A549 (cell line): Measurements from ENCODE around the gene TGFBI. TPM values are rescaled to one million over a fixed set of nuclear protein-coding genes. Genes with fewer than 3 reads are reported as not detected.

Experiments used
- ATAC-seq, 2 experiments: fragments of 200-7000 bp in 1 of 2; fragments of >200 bp in 1 of 2; cut with Nextera tagmentation in 1 of 2; cut with Tn5 transposase in 1 of 2; 3 replicates each; pipeline versions ENCODE4 v1.8.0 to v1.9.1; 2018 to 2020; ENCODE audit warnings: mild to moderate bottlenecking in 1 of 2, moderate library complexity in 1 of 2
- CTCF ChIA-PET: fragments of 300-600 bp; sonication (Branson Sonifier 250); formaldehyde crosslinking; extraction: SDS; loops from one replicate; lab custom pipeline; 2021; ENCODE audit warnings: antibody characterized with exemption, inconsistent platforms; lab: Yijun Ruan, JAX
- POLR2A ChIA-PET: fragments of 350-600 bp; formaldehyde crosslinking; extraction: SDS; loops from one replicate; lab custom pipeline; 2021; ENCODE audit warnings: antibody characterized with exemption, inconsistent platforms; lab: Yijun Ruan, JAX
- DNase-seq, 2 experiments: peaks; one replicate each; pipeline versions ENCODE4 v3.0.0 to v3.0.0-alpha.2; 2011 to 2016; ENCODE audit warnings: low read depth in 1 of 2, low spot score in 1 of 2
- FAIRE-seq: peaks from 2 replicates; lab custom pipeline; 2011; peaks lifted over from hg19 to GRCh38; lab: Jason Lieb, UNC
- H3K27ac ChIP-seq, 2 experiments: fragments of >200 bp; sonication (Bioruptor Twin); formaldehyde crosslinking; 3 replicates each; pipeline ENCODE4 v1.5.1; 2016 to 2017
- H3K4me1 ChIP-seq: fragments of >200 bp; sonication (Bioruptor Twin); formaldehyde crosslinking; 3 replicates; pipeline ENCODE4 v1.6.1; 2016
- H3K4me2 ChIP-seq: fragments of >200 bp; sonication (Bioruptor Twin); formaldehyde crosslinking; 3 replicates; pipeline ENCODE4 v1.6.1; 2016
- H3K4me3 ChIP-seq: fragments of >200 bp; sonication (Bioruptor Twin); formaldehyde crosslinking; 3 replicates; pipeline ENCODE4 v1.5.1; 2016
- H3K9me3 ChIP-seq: fragments of >200 bp; sonication (Bioruptor Twin); formaldehyde crosslinking; 3 replicates; pipeline ENCODE4 v1.6.1; 2016
- CBX2 ChIP-seq: fragments of 200-600 bp; sonication (generic); IDR thresholded peaks from 2 replicates; pipeline ENCODE4 v1.6.1; 2016; ENCODE audit warnings: low read depth, mild to moderate bottlenecking, borderline replicate concordance
- CEBPB ChIP-seq, 2 experiments: fragments of >200 bp in 1 of 2; sonication (Bioruptor Twin) in 1 of 2; formaldehyde crosslinking in 1 of 2; IDR thresholded peaks; 2 replicates each; pipeline ENCODE4 v1.6.1; 2012 to 2016
- CHD4 ChIP-seq: fragments of 200-600 bp; sonication (generic); IDR thresholded peaks from 2 replicates; pipeline ENCODE4 v1.6.1; 2016; ENCODE audit warnings: antibody characterized with exemption, mild to moderate bottlenecking, borderline replicate concordance
- CTCF ChIP-seq: fragments of >200 bp; sonication (Bioruptor Twin); formaldehyde crosslinking; IDR thresholded peaks from 3 replicates; pipeline ENCODE4 v1.5.1; 2016
- EHMT2 ChIP-seq: fragments of 200-600 bp; sonication (generic); IDR thresholded peaks from 2 replicates; pipeline ENCODE4 v1.6.1; 2016; ENCODE audit warnings: antibody characterized with exemption, low read depth, mild to moderate bottlenecking, moderate library complexity
- ESRRA ChIP-seq: fragments of 150-350 bp; IDR thresholded peaks from 2 replicates; pipeline ENCODE4 v1.6.1; 2014; ENCODE audit warnings: mild to moderate bottlenecking, low read length, borderline replicate concordance
- FOSB ChIP-seq: fragments of 250-450 bp; sonication (Bioruptor Pico); IDR thresholded peaks from 2 replicates; pipeline ENCODE4 v1.5.0; 2020; ENCODE audit warnings: mild to moderate bottlenecking, moderate library complexity
- FOSL2 ChIP-seq, 2 experiments: fragments of 450-650 bp in 1 of 2; fragments of >200 bp in 1 of 2; sonication (Bioruptor Twin) in 1 of 2; formaldehyde crosslinking; IDR thresholded peaks; 2 replicates each; pipeline versions ENCODE4 v1.5.0 to v1.6.1; 2016 to 2020; ENCODE audit warnings: mild to moderate bottlenecking in 1 of 2, moderate library complexity in 1 of 2
- FOXS1 ChIP-seq: fragments of 250-450 bp; sonication (Bioruptor Pico); IDR thresholded peaks from 2 replicates; pipeline ENCODE4 v1.5.0; 2020; ENCODE audit warnings: mild to moderate bottlenecking, moderate library complexity
- HES2 ChIP-seq: fragments of >200 bp; sonication (Bioruptor Twin); formaldehyde crosslinking; IDR thresholded peaks from 2 replicates; pipeline ENCODE4 v1.6.1; 2016
- HEYL ChIP-seq: fragments of 250-450 bp; sonication (Bioruptor Pico); IDR thresholded peaks from 2 replicates; pipeline ENCODE4 v1.8.0; 2021; ENCODE audit warnings: mild to moderate bottlenecking, moderate library complexity
- HOXA7 ChIP-seq: fragments of 250-450 bp; sonication (Bioruptor Pico); IDR thresholded peaks from 2 replicates; pipeline ENCODE4 v1.5.0; 2020; ENCODE audit warnings: mild to moderate bottlenecking, moderate library complexity
- HOXB13 ChIP-seq: fragments of 250-450 bp; sonication (Bioruptor Pico); IDR thresholded peaks from 2 replicates; pipeline ENCODE4 v1.5.0; 2020; ENCODE audit warnings: low read depth, mild to moderate bottlenecking, moderate library complexity
- HOXB5 ChIP-seq: fragments of 250-450 bp; sonication (Bioruptor Pico); IDR thresholded peaks from 2 replicates; pipeline ENCODE4 v1.5.0; 2020; ENCODE audit warnings: mild to moderate bottlenecking, moderate library complexity
- JUN ChIP-seq, 2 experiments: fragments of >200 bp; sonication (Bioruptor Twin); formaldehyde crosslinking; IDR thresholded peaks; 2 replicates in 1 of 2; 3 replicates in 1 of 2; pipeline ENCODE4 v1.6.1; 2016 to 2017
- JUNB ChIP-seq: fragments of >200 bp; sonication (Bioruptor Twin); formaldehyde crosslinking; IDR thresholded peaks from 2 replicates; pipeline ENCODE4 v1.6.1; 2016
- KDM1A ChIP-seq: fragments of 200-600 bp; sonication (generic); IDR thresholded peaks from 2 replicates; pipeline ENCODE4 v1.6.1; 2016; ENCODE audit warnings: low read depth, mild to moderate bottlenecking
- KDM5A ChIP-seq: fragments of 200-600 bp; sonication (generic); IDR thresholded peaks from 2 replicates; pipeline ENCODE4 v1.6.1; 2016; ENCODE audit warnings: antibody characterized with exemption, mild to moderate bottlenecking
- MAFK ChIP-seq: fragments of 450-650 bp; IDR thresholded peaks from 2 replicates; pipeline ENCODE4 v1.6.1; 2014; ENCODE audit not compliant: partially characterized antibody
- MYC ChIP-seq: IDR thresholded peaks from 2 replicates; pipeline ENCODE4 v1.6.1; 2012; ENCODE audit warnings: mild to moderate bottlenecking, inconsistent platforms, low read length, improper control_type of control experiment, borderline replicate concordance
- NFE2L2 ChIP-seq: fragments of 150-350 bp; conservative IDR thresholded peaks from 2 replicates; pipeline ENCODE4 v1.6.1; 2014; ENCODE audit warnings: low read length
- NPAS2 ChIP-seq: fragments of 250-450 bp; sonication (Bioruptor Pico); IDR thresholded peaks from 2 replicates; pipeline ENCODE4 v1.8.0; 2022; ENCODE audit warnings: mild to moderate bottlenecking, moderate library complexity, borderline replicate concordance
- PHF8 ChIP-seq: fragments of 200-600 bp; sonication (generic); IDR thresholded peaks from 2 replicates; pipeline ENCODE4 v1.6.1; 2016; ENCODE audit warnings: low read depth, mild to moderate bottlenecking, antibody characterized with exemption, moderate library complexity, borderline replicate concordance
- POLR2A ChIP-seq: IDR thresholded peaks from 2 replicates; pipeline ENCODE4 v1.6.1; 2012; ENCODE audit warnings: mild to moderate bottlenecking, low read length
- POLR2AphosphoS2 ChIP-seq: conservative IDR thresholded peaks from 2 replicates; pipeline ENCODE4 v1.6.1; 2012; ENCODE audit warnings: low read length, improper control_type of control experiment, inconsistent platforms
- RFX5 ChIP-seq: fragments of 450-650 bp; IDR thresholded peaks from 2 replicates; pipeline ENCODE4 v1.7.1; 2014; ENCODE audit warnings: antibody characterized with exemption, mild to moderate bottlenecking, moderate library complexity
- RNF2 ChIP-seq: fragments of 200-600 bp; sonication (generic); IDR thresholded peaks from 2 replicates; pipeline ENCODE4 v1.6.1; 2016; ENCODE audit warnings: low read depth, mild to moderate bottlenecking, antibody characterized with exemption, moderate library complexity, borderline replicate concordance
- SMC3 ChIP-seq: fragments of >200 bp; sonication (Bioruptor Twin); formaldehyde crosslinking; IDR thresholded peaks from 3 replicates; pipeline ENCODE4 v1.6.1; 2018; ENCODE audit warnings: inconsistent platforms
- TP53 ChIP-seq: fragments of 250-450 bp; sonication (Bioruptor Pico); IDR thresholded peaks from 2 replicates; pipeline ENCODE4 v1.5.0; 2021; ENCODE audit warnings: mild to moderate bottlenecking, moderate library complexity
- USF2 ChIP-seq: fragments of 450-650 bp; IDR thresholded peaks from 2 replicates; pipeline ENCODE4 v1.6.1; 2014; ENCODE audit warnings: antibody characterized with exemption
- ZFP36 ChIP-seq: fragments of 450-650 bp; IDR thresholded peaks from 2 replicates; pipeline ENCODE4 v1.6.1; 2014; ENCODE audit warnings: borderline replicate concordance; ENCODE audit not compliant: partially characterized antibody
- ZNF302 ChIP-seq: fragments of 250-450 bp; sonication (Bioruptor Pico); IDR thresholded peaks from 2 replicates; pipeline ENCODE4 v1.9.0; 2021; ENCODE audit warnings: inconsistent platforms, mild to moderate bottlenecking, moderate library complexity
- ZSCAN20 ChIP-seq: fragments of 250-450 bp; sonication (Bioruptor Pico); IDR thresholded peaks from 2 replicates; pipeline ENCODE4 v1.8.0; 2022; ENCODE audit warnings: mild to moderate bottlenecking, moderate library complexity
- WGBS: methylation state at CpG from one replicate; pipeline ENCODE4 v1.1.6; 2017; ENCODE audit errors: missing lambda C conversion rate; 5-methylcytosine and 5-hydroxymethylcytosine counted together
- polyA plus RNA-seq, 4 experiments: library from polyadenylated mRNA; depleted of rRNA in 3 of 4; stranded (reverse); fragments of >200 nt; fragmentation: RNase III in 1 of 4; extraction: RNeasy Plus Mini Kit Qiagen cat#74134 plus additional on column Dnase treatment in 1 of 4; gene quantifications; 2 replicates in 3 of 4; 3 replicates in 1 of 4; pipeline ENCODE4 v1.2.3, GENCODE V29; 2011 to 2017
- TF ChIP-seq, protein P1 (sequence below): fragments of 150-350 bp; IDR thresholded peaks from 2 replicates; pipeline ENCODE4 v1.6.1; 2014; ENCODE audit warnings: low read depth, mild to moderate bottlenecking, low read length
- TF ChIP-seq, protein P2 (sequence below): fragments of 250-450 bp; sonication (Bioruptor Pico); IDR thresholded peaks from 2 replicates; pipeline ENCODE4 v1.5.0; 2021; ENCODE audit warnings: mild to moderate bottlenecking, moderate library complexity, borderline replicate concordance
- TF ChIP-seq, protein P3 (sequence below): fragments of 250-450 bp; sonication (Bioruptor Pico); IDR thresholded peaks from 2 replicates; pipeline ENCODE4 v1.5.0; 2020; ENCODE audit warnings: low read depth, mild to moderate bottlenecking, moderate library complexity

TGFBI gene
- polyA plus RNA-seq, 2 of the 4 experiments (the other 2 are of a cell fraction) = 1,135 to 1,859 TPM

GRCh38 chr5:136021016-136021405 lies 7.8 kb upstream of the TGFBI start:
- DNase-seq (peak; percentile 53 to 65), FAIRE-seq (peak; percentile 95), ATAC-seq (peak in 1 of 2 experiments; percentile 46; a peak in 3 of 6 replicates)
- peak overlapping the region; percentile 96 to 97 for H3K27ac ChIP-seq
- 16% methylated on average over 4 of the region's 4 CpGs for WGBS
- ChIA-PET CTCF (interaction anchor here (1.0 to 1.6 kb wide), 4 partner anchors 10 to 76 kb away, joined by 3 to 5 read pairs (median 3); no protein-coding TSS in a partner anchor), POLR2A (interaction anchor here (1.4 to 5.5 kb wide), 2 partner anchors 7 to 15 kb away, joined by 3 to 39 read pairs; partner anchors contain the start of gene TGFBI)
- H3K9me3 ChIP-seq = peaks cover 19% of the 10 kb centered on the region
- peak overlapping the region; percentile 60 for H3K4me2 ChIP-seq
- H3K4me1 ChIP-seq = peaks cover 58% of the 10 kb centered on the region
- H3K4me3 ChIP-seq = no peak overlapping the region
- TF ChIP-seq FOXS1 (peak; percentile 15; the same call in 1 of the 2 replicates), TP53 (no peak), HOXB13 (CRISPR knock-in tag) (peak; percentile 57; the same call in 1 of the 2 replicates), RFX5 (no peak), CTCF (no peak), CHD4 (no peak), MYC (no peak), USF2 (no peak), JUN (IDR thresholded peaks at IDR 0.05) (no peak), NPAS2 (CRISPR knock-in tag) (peak; percentile 54; the same call in 1 of the 2 replicates), NFE2L2 (peak; percentile 71), JUNB (no peak), POLR2AphosphoS2 (no peak), ZSCAN20 (CRISPR knock-in tag) (no peak), RNF2 (no peak), PHF8 (no peak), POLR2A (no peak), ESRRA (no peak), ZFP36 (no peak), HOXB5 (CRISPR knock-in tag) (no peak), SMC3 (no peak), ZNF302 (CRISPR knock-in tag) (no peak), CEBPB (IDR thresholded peaks at IDR 0.05) (no peak), CBX2 (no peak), HES2 (no peak), HEYL (CRISPR knock-in tag) (0 out of 2 replicates have a peak, but pooled peaks have one; percentile 28), MAFK (peak; percentile 96), KDM5A (no peak), KDM1A (no peak), FOSB (no peak), FOSL2 (IDR thresholded peaks at IDR 0.05) (no peak), FOSL2 (CRISPR knock-in tag; IDR thresholded peaks at IDR 0.05) (no peak), HOXA7 (CRISPR knock-in tag) (no peak), EHMT2 (no peak)
- TF ChIP-seq, protein P1, sequence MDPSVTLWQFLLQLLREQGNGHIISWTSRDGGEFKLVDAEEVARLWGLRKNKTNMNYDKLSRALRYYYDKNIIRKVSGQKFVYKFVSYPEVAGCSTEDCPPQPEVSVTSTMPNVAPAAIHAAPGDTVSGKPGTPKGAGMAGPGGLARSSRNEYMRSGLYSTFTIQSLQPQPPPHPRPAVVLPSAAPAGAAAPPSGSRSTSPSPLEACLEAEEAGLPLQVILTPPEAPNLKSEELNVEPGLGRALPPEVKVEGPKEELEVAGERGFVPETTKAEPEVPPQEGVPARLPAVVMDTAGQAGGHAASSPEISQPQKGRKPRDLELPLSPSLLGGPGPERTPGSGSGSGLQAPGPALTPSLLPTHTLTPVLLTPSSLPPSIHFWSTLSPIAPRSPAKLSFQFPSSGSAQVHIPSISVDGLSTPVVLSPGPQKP = no peak
- TF ChIP-seq, protein P2, sequence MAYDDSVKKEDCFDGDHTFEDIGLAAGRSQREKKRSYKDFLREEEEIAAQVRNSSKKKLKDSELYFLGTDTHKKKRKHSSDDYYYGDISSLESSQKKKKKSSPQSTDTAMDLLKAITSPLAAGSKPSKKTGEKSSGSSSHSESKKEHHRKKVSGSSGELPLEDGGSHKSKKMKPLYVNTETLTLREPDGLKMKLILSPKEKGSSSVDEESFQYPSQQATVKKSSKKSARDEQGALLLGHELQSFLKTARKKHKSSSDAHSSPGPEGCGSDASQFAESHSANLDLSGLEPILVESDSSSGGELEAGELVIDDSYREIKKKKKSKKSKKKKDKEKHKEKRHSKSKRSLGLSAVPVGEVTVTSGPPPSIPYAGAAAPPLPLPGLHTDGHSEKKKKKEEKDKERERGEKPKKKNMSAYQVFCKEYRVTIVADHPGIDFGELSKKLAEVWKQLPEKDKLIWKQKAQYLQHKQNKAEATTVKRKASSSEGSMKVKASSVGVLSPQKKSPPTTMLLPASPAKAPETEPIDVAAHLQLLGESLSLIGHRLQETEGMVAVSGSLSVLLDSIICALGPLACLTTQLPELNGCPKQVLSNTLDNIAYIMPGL (CRISPR knock-in tag) = no peak
- TF ChIP-seq, protein P3, sequence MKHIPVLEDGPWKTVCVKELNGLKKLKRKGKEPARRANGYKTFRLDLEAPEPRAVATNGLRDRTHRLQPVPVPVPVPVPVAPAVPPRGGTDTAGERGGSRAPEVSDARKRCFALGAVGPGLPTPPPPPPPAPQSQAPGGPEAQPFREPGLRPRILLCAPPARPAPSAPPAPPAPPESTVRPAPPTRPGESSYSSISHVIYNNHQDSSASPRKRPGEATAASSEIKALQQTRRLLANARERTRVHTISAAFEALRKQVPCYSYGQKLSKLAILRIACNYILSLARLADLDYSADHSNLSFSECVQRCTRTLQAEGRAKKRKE (CRISPR knock-in tag) = peak; percentile 80
